GM21528 (cell line): ENCODE measurements around the gene FZD8.
A peak's percentile ranks its signal among the peaks of the same experiment; 100 is the strongest.
"Not testable (repeated sequence)": the region's sequence is repeated elsewhere in the genome, so short reads cannot be mapped to it uniquely, and the experiment has no call there.

Experiments used
- ATAC-seq: cut with Tn5 transposase; IDR thresholded peaks from one replicate; pipeline ENCODE4 v1.9.1; 2021; ENCODE audit warnings: mild to moderate bottlenecking, moderate library complexity; ENCODE audit not compliant: unreplicated experiment, low FRiP score

Gene FZD8, protein sequence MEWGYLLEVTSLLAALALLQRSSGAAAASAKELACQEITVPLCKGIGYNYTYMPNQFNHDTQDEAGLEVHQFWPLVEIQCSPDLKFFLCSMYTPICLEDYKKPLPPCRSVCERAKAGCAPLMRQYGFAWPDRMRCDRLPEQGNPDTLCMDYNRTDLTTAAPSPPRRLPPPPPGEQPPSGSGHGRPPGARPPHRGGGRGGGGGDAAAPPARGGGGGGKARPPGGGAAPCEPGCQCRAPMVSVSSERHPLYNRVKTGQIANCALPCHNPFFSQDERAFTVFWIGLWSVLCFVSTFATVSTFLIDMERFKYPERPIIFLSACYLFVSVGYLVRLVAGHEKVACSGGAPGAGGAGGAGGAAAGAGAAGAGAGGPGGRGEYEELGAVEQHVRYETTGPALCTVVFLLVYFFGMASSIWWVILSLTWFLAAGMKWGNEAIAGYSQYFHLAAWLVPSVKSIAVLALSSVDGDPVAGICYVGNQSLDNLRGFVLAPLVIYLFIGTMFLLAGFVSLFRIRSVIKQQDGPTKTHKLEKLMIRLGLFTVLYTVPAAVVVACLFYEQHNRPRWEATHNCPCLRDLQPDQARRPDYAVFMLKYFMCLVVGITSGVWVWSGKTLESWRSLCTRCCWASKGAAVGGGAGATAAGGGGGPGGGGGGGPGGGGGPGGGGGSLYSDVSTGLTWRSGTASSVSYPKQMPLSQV

DNA sequence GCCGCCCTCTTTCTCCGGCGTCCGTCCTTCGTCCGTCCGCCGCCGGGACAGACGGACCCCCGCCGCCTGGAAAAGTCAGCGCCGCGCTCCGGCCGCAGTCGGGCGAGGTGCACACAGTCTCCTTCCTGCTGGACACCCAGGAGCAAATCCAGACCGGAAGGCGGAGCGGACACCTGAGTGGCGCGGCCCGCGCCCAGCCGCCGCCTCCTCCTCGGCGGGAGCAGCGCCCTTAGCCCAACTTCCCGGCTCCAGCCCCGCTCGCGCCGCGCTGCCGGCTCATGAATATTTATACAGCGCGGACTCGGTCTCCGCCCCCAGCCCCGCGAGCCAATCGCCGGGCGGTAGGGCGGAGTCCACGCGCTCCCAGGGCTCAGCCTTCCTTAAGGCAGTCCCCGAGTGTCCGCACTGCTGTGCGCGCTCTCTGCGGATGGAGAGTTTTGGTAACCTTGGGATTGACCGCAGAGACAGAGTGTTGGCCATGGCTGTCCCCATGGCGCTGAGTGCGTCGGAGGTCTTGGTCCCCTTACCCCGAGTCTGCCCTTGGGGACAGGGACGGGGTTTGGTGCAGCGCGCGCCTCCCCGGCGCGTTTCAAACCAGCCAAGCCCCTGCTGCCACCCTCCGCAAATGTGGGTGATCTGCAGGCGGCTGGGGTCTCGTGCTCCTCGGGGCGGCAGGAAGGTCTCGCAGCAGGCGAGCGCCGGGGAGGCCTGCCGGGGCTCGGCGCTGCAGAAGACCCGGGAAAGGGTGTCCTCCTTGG, at the start of gene FZD8:
TSS of gene FZD8 (minus strand) at position 262 of the 758 bp plus-strand sequence. CDS start 867 bp downstream, outside the sequence.
- ATAC-seq, result peak; percentile 94

DNA sequence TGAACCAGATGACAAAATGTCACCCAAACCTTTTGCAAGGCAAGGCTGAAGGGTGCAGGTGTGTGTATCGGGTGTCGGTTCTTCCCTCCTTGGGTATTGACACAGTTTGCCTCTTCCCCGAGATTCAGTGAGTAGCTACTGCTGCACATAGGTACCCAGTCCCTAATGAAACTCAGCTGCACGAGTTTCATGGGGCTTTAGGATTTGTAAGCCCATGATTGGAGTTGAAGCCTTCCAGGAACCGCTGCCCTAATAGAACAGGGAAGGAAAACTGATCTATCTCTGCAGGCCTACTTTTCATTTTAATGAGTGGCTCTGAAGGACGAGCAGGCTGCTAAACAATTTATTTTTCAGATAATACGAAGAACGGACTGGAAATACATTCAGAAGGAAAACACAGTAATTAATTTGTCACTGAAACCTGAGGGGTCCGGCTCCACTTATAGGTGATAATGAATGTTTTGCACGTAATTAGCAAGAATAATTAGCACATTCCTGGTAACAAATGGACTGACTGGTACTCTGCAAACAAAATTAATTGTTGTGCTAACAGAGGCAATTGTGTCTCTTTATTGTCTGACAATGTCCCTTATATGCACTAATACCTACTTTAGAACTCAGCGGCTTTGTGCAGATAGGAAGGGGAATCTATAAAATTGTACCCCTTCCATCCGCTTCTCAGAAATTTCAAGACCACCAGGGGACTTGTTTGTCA, 49.6 kb upstream of the FZD8 start:
- ATAC-seq, result no peak

DNA sequence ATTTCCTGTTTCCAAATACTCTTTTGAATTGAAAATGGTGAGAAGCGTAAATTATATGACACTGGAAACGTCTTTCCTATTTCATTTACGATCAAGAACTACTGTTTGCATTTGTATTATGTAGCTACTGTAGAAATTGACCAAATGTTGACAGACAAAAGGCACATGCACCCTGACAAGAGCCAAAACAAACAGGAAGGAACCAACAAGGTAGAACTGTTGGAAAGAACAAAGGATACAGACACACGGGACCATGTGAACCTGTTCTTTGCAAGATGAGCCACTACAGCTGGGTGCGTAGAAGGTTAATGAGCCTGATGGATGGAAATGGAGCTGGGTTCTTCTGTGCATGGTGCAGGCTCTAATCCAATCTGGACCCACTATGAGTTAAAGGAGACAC, 48.4 kb upstream of the FZD8 start:
- no peak for ATAC-seq

DNA sequence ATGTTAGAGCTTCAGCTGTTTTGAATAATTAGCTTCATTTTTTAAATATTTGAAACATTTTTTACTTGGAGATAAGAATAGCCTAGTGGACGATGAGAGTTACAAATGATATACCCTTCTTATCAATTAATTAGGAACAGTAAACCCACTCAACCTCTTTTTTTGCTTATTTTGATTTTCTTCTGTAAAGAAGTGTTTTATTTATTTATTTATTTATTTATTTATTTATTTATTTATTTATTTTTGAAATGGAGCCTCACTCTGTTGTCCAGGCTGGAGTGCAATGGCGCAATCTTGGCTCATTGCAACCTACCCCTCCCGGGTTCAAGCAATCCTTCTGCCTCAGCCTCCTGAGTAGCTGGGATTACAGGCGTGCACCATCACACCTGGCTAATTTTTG, 43.8 kb upstream of the FZD8 start:
- not testable (repeated sequence) for ATAC-seq

DNA sequence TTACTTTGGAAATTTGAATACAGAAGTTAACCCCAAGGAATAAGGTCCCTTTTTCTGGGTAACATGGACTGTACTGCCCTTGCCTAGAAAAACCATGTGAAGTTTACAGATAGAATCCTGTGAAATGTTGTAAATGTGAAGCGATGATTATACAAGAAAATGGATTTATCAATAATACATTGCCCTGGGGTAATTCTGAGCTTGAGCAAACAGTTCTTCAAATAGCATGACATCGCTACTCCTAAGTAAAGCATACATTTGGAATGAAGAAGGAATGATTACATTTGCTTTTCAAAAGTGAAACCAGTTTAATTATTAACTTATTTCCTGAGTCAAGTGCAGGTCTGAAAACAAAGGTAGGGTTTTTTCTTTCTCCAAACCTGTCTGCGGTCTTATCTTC, 43.3 kb upstream of the FZD8 start:
- no peak for ATAC-seq

DNA sequence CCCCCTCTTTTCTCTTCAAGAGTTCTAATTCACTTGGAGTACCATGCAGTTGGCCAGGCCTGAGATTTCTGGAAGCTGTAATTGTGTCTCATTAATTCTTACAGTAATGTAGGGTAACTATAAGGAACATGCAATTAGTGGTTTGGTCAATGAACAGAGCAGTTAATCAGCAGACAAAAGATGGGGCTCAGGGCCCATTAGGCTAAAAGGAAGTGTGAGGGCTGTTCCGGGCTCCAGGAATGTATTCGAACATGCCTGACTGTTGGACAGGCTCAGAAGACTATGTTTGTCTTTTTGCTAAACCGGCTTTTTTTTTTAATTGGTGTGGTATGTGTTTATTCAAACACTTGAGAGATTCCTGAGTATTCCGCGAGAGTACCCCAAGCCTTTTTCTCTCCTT, 42.5 kb upstream of the FZD8 start:
- no peak for ATAC-seq

DNA sequence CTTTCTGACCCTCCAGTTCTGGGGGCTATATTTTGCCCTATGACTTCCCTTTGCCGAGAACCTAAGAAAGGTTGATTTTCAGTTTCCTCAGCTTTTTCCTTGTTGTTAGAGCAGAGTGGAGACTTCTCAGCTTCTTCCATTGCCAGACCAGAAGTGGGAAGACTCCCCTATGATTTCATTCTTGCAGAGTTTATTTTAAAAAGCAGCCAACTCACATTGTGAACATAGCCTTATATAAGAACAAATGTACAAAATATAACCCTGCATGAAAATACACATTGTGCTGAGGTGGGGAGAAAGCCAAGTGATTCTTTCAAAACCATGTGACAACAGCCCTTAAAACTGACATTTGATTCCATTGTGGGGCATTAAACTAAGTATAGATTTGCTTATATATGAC, 33.8 kb upstream of the FZD8 start:
- no peak for ATAC-seq

DNA sequence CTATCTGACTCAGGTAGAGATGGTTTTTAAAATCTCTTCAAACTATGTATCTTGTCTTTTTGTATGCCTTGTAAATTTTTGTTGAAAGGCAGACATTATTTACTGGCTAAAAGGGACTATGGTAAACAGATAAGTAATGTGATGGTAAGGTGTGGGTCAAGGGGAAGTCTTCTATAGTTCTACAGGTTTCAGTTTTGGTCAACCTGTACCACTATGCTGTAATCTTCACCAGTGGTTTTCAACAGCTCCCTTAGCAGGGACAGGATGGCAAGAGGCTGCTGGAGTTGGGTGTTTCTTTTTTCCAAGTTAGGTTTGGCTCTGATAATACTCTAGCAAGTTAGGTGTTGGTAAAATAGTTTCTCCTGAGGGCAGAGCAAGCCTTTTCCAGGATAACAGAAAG, 32.7 kb upstream of the FZD8 start:
- ATAC-seq, result no peak

DNA sequence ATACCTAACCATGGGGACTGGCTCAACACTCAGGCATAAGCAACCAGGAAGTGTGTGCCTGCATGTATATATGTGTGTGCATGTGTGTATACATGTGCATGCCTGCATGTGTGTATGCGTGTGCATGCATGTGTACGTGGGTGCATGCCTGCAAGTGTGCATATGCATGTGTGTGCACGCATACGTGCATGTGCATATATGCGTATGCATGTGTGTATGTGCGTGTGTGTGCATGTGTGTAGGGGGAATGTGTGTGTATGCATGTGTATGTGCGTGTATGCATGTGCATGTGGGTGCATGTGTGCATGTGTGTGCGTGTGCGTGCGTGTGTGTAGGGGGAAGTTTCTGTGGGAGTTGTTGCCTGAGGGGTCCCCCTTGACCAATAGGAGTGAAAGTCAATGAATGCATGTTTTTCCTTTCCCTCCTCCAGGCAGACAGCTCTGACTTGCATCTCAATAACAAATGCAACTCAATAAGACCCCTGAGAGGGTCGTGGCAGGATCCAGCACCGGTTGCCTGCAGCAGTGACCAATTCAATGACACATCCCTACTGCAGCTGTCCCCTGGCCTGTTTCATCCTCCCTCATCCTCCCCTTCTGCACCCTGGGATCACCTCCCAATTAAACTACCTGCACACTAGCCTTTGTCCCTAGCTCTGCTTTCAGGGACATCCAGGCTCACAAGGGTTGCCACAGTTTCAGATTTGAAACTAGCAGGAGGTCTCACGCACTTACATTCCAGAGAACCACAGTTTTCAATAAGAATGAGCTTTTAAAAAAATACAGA, 27.0 kb upstream of the FZD8 start:
- no peak for ATAC-seq

DNA sequence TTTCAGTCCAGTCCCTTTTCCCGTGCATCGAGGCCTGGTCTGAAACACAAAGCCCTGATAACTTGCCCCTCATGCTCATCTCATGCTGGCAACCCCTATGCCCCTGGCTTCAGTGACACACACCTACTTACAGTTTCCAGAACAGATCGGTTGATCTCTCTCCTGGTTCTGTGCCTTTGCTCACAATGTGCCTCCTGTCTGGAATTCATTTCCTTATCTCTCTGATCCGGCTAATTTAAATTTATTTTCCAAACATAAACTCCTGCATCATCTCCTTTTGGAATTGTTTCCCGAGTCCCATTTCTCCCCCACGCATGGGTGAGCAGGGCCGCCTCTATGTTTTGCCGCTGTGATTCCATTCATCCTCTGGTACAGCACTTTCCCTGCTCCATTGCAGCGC, 25.9 kb upstream of the FZD8 start:
- no peak for ATAC-seq

DNA sequence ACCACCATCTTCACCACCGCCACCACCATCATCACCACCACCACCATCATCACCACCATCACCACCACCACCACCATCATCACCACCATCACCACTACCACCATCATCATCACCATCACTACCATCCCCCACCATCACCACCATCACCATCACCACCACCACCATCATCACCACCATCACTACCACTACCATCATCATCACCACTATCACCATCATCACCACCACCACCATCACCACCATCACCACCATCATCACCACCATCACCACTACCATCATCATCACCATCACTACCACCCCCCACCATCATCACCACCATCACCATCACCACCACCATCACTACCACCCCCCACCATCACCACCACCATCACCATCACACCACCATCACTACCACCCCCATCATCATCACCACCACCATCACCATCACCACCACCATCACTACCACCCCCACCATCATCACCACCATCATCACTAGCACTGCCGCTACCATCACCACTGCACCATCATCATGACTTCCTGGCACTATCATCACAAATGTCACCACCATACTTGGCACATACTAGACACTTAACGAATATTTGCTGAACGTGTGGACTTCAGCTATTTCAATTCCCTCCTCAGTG, 25.3 kb upstream of the FZD8 start:
- ATAC-seq, result no peak

DNA sequence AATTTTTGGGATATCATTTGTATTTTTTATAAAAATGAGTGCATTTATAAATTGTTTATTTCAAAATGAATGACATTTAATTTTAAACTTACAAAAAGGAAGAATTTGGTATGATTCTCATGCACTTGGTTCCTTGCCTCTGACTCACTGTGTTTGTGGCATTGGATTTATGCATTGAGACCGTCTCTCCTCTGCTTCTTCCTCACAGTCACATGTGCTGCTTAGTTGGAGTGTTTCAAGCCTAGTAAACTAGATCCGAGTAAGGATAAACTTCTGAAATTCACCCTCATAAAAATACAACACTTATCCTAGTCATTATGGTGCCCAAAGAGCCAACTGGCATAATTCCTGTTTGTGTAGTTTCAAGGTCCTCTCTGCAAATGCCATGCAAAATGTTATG, 19.1 kb upstream of the FZD8 start:
- no peak for ATAC-seq

DNA sequence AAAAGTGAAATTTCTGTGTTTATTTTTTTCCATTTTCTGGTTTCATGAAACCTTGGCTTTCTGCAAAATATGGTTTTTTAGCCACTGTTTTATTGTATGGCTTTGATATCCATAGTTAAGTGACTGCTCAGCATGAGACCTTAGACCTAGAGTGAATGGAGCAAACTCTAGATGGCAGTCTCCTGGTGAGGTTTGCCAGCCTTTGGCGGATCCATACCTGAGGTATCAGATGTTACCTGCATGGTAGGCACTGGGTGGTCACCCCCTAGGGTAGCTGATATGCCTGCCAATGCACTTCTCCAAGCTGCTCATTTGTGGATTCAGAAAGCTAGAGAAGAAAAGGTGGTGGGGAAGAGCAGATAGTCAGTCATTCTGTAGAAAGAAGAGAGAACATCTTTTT, 17.4 kb upstream of the FZD8 start:
- no peak for ATAC-seq

DNA sequence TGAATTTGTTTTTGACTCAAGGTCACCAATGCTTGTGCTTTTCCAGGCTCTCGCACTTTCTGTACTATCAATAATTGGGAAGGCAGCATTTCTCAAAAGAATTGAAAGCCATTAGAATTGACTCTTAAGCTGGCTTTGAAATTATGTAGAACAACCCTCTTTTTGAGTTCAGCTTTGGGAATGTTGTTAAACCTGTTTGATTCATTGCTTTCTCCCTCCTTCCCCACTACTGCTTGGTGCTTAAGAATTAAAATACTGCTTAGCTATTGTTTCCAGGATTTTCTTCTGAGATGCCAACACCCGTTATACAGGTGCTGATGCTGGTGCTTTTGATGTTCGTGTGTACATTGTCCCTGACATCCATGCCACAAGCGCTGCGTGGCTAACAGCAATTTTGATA, 15.5 kb upstream of the FZD8 start:
- no peak for ATAC-seq

DNA sequence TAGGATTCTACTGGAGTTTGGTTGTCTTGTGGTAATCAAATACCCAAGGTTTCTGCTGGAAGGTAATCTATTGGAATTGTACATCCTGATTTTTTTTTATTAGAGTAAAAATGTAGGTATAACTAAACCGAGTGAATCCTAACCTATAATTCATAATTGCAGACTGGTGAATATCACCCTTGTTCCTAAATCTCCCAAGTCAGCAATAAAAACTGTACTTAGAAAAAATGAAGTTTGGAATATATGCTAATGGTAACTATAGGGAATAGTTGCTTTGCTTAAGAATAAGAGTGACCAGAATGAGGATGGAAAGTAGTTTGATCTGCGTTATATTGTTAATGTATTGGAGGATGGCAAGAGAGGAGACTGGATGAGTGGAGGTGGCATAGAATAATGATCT, 10.7 kb upstream of the FZD8 start:
- ATAC-seq, result no peak

DNA sequence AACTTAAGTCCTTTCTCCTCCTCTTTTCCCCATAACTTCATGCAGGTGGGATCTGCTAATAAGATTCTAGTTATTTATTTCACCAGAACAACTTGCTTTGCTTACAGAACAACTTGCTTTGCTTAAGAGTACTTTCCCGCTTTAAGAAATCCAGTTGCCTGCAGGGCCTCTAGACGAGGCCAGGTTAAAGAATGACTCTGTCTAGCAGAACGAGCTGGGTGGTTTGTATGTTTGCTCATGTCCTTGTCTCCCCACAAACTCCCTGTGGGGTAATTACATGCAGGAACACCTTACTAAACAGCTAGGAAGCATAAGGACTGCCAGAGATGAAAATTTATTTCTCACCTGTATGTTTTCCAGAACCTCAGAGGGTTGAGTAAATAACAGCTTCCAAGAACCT, 8.8 kb upstream of the FZD8 start:
- ATAC-seq, result no peak

DNA sequence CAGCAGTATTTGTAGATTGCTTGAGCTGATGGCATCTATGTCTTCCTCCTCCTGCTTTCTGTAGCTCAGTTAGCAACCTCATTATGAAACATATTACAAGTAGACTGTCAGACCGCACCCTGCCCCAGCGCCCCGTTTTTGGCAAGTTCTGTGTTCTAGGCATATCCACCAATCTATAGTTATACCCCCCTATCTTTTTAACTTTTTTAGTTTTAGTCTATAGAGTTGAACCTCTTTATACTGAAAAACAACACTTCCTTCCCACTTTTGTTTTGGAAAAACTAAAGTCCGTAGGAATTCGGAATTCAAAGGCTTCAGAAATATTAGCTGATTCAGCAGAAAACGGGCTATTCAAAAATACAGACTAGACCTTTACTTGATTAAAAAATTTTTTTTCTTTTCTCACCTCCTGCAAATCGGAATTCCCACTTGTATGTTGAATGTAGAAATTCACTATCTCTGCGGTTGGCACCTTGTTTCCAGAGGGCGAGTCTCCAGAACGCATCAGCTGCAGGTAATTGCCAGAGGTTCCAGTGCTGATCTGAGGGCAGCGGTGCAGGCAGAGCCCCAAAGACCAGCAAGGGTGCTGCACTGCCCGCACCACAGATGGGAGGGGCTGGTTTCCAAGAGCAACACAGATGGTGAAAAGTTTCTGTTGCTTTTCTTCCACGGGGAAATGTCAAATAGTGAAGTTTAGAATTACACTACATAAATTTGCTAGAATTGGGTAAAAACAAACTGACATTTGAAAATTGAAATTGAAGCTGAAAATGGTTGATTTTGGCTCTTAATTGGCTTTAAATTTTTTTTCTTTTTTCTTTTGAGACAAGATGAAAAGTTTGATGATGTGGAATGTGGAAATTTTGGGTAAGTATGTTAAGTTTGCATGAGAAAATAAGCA, 2.2 kb upstream of the FZD8 start:
- ATAC-seq, result no peak
